Right lobe of liver (tissue), 4 donors: ENCODE measurements around the gene LMOD3.

Source experiments
- POLR2A ChIP-seq: fragments of 450-650 bp; IDR thresholded peaks from one replicate; pipeline ENCODE4 v1.6.1; 2017; ENCODE audit warnings: antibody characterized with exemption, mild to moderate bottlenecking
- TF ChIP-seq, protein P1 (sequence below), 4 donors: fragments of 200-600 bp in 3 of 4; fragments of 450-650 bp in 1 of 4; IDR thresholded peaks; one replicate each; pipeline versions ENCODE4 v1.5.1 to v1.8.0; 2016 to 2022; ENCODE audit warnings: antibody characterized with exemption in 4 of 4, mild to moderate bottlenecking in 2 of 4
- donor health status: DM: no; HTN: no; CAD: no.
- donor health status: DM: no; HTN: no; CAD: no.
- donor health status: DM: no; HTN: yes; CAD: no.

DNA sequence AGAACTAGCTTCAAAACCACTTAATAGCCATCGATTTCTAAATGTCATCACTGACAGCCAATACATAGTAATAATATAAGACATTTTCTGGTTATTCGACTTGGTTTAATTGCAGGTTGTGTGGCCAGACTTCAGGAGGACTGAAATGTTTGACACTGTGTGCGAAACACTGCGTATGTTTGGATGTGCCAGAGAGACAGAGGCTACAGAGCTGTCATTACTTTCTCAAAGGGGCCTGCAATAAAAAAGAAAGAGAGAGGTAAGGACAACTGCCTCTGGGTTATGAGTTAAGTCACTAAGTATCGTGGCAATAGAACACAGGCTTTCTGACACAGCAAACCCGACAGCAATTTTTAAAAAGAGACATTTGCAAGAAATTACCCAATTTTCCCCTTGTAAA, 882 bp downstream of the LMOD3 start:
- no peak for TF ChIP-seq POLR2A
- TF ChIP-seq, protein P1, sequence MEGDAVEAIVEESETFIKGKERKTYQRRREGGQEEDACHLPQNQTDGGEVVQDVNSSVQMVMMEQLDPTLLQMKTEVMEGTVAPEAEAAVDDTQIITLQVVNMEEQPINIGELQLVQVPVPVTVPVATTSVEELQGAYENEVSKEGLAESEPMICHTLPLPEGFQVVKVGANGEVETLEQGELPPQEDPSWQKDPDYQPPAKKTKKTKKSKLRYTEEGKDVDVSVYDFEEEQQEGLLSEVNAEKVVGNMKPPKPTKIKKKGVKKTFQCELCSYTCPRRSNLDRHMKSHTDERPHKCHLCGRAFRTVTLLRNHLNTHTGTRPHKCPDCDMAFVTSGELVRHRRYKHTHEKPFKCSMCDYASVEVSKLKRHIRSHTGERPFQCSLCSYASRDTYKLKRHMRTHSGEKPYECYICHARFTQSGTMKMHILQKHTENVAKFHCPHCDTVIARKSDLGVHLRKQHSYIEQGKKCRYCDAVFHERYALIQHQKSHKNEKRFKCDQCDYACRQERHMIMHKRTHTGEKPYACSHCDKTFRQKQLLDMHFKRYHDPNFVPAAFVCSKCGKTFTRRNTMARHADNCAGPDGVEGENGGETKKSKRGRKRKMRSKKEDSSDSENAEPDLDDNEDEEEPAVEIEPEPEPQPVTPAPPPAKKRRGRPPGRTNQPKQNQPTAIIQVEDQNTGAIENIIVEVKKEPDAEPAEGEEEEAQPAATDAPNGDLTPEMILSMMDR (IDR thresholded peaks at IDR 0.05), result no peak
